ENCODE measurements around the gene DNAAF1. TPM values are rescaled to one million over a fixed set of nuclear protein-coding genes. Genes with fewer than 3 reads are reported as not detected.

Gene DNAAF1
- total and polyA plus RNA-seq, 2 of the 8 experiments (the other 6 are each of a cell fraction or from before 2014, with no cell fraction given), result 0.09 to 0.15 TPM

- Histone ChIP-seq H2BK5ac (ENCODE audit: low read depth, low read length) (peak overlapping the region; percentile 12; the same call in 1 of the 2 replicates), H3K4ac (replicated peaks; ENCODE audit: insufficient read length, low read depth, low read length) (no peak overlapping the region), H3K27ac (ENCODE audit: low read depth, low read length) (no peak overlapping the region), H3K9me3 (ENCODE audit: insufficient read depth in 2 of 2, low read depth in 1 of 2, low read length in 1 of 2) (no peaks in the 10 kb centered on the region), H3K18ac (ENCODE audit: extremely low read depth, low read length) (no peak overlapping the region), H3K79me1 (ENCODE audit: low read depth, low read length) (peaks cover 12% of the 10 kb centered on the region; the same call in 1 of the 2 replicates), H3K23me2 (ENCODE audit: low read depth, low read length) (no peaks in the 10 kb centered on the region), H2BK120ac (replicated peaks; ENCODE audit: low read depth, low read length) (no peak overlapping the region), H3K4me2 (ENCODE audit: insufficient read depth in 1 of 2, low read depth in 2 of 2, low read length in 2 of 2) (no peak overlapping the region), H4K8ac (ENCODE audit: extremely low read depth, insufficient read depth, low read length) (no peak overlapping the region), H2BK20ac (ENCODE audit: low read length) (no peak overlapping the region), H4K20me1 (replicated peaks in 1 of 2; ENCODE audit: control insufficient read depth in 1 of 2, insufficient read depth in 2 of 2, low read length in 2 of 2) (peaks cover 17 to 25% of the 10 kb centered on the region in 2 experiments), H3K4me1 (replicated peaks in 1 of 4; ENCODE audit: control insufficient read depth in 3 of 4, insufficient read depth in 4 of 4, low read length in 3 of 4) (no peaks in the 10 kb centered on the region), H3K56ac (replicated peaks; ENCODE audit: insufficient read length, low read depth, low read length) (no peak overlapping the region), H2BK15ac (ENCODE audit: low read length) (no peak overlapping the region), H3K9ac (replicated peaks in 1 of 4; ENCODE audit: extremely low read depth in 1 of 4, low read depth in 3 of 4, low read length in 3 of 4) (no peak overlapping the region), H2AFZ (ENCODE audit: low read length) (no peak overlapping the region), H2BK12ac (ENCODE audit: low read depth, low read length) (no peak overlapping the region), H3K79me2 (ENCODE audit: control insufficient read depth in 1 of 2, insufficient read depth in 2 of 2, low read length in 2 of 2) (peaks cover 7 to 95% of the 10 kb centered on the region in 2 experiments), H2AK5ac (ENCODE audit: low read depth, low read length) (no peak overlapping the region), H3K14ac (ENCODE audit: insufficient read length) (no peak overlapping the region), H4K5ac (ENCODE audit: insufficient read length, low read depth, low read length) (no peak overlapping the region), H3K4me3 (ENCODE audit: extremely low read depth in 1 of 4, insufficient read depth in 2 of 4, low read depth in 3 of 4, low read length in 4 of 4) (no peak overlapping the region), H3K36me3 (ENCODE audit: control insufficient read depth in 2 of 4, insufficient read depth in 4 of 4, low read length in 3 of 4) (peaks cover 0 to 4% (median 0%) of the 10 kb centered on the region in 4 experiments; a peak in 3 of 8 replicates), H3K23ac (ENCODE audit: insufficient read length) (no peak overlapping the region), H4K91ac (replicated peaks; ENCODE audit: insufficient read length, low read length) (no peak overlapping the region), H3K27me3 (replicated peaks in 1 of 4; ENCODE audit: control insufficient read depth in 3 of 4, extremely low read depth in 1 of 4, insufficient read depth in 3 of 4, low read length in 3 of 4) (peaks cover 0 to 1% (median 0%) of the 10 kb centered on the region in 4 experiments; a peak in 1 of 7 replicates)
- WGBS, 2 experiments (ENCODE audit: extremely low coverage in 1 of 2, insufficient coverage in 1 of 2, insufficient read length in 1 of 2, insufficient replicate concordance in 2 of 2, low coverage in 1 of 2, low lambda C conversion rate in 2 of 2, missing lambda C conversion rate in 1 of 2), result 95% methylated on average over 2 of the region's 2 CpGs; no CpG with 5 or more reads in 1 of the 2 experiments
- TF ChIP-seq GABPA (IDR thresholded peaks at IDR 0.05; ENCODE audit: borderline replicate concordance, insufficient read depth, low read length), result no peak
- TF ChIP-seq HDAC2 (IDR thresholded peaks at IDR 0.05; ENCODE audit: borderline replicate concordance in 1 of 2, low read depth in 2 of 2, low read length in 2 of 2), result no peak
- TF ChIP-seq SIRT6 (IDR thresholded peaks at IDR 0.05; ENCODE audit: low read length), result no peak
- TF ChIP-seq NRF1 (IDR thresholded peaks at IDR 0.05; ENCODE audit: low read depth, low read length), result no peak
- no peak for TF ChIP-seq KDM4A (IDR thresholded peaks at IDR 0.05; ENCODE audit: low read depth, low read length, severe bottlenecking)
- TF ChIP-seq EGR1 (IDR thresholded peaks at IDR 0.05; ENCODE audit: borderline replicate concordance, low read depth, low read length), result no peak
- TF ChIP-seq CTBP2 (IDR thresholded peaks at IDR 0.05; ENCODE audit: borderline replicate concordance, insufficient read depth, insufficient read length, low read length), result no peak
- TF ChIP-seq BACH1 (IDR thresholded peaks at IDR 0.05; ENCODE audit: low read length), result no peak
- no peak for TF ChIP-seq POU5F1 (IDR thresholded peaks at IDR 0.05; ENCODE audit: low read depth, low read length)
- POLR2A ChIA-PET (ENCODE audit: partially characterized antibody), result interaction anchor here (1.0 to 3.4 kb wide), 2 partner anchors 9 to 28 kb away, joined by 3 to 19 read pairs; partner anchors contain the start of gene MBTPS1
- FAIRE-seq (no peak), DNase-seq (ENCODE audit: low read depth in 1 of 2, low spot score in 2 of 2) (no peak)
- CTCF ChIA-PET (ENCODE audit: partially characterized antibody), result interaction anchor here (1.0 to 5.1 kb wide), 3 partner anchors 22 to 42 kb away, joined by 3 to 27 read pairs (median 6); no protein-coding TSS in a partner anchor
Observed at GRCh38 chr16:84107921-84108320, 37.2 kb upstream of the DNAAF1 start.

Measured in H1 (cell line).